Activated T-cell treated with anti-CD3 and anti-CD28 coated beads for 1 hour (primary cell): ENCODE results near the gene IFNGR2.
A peak's percentile ranks its signal among the peaks of the same experiment; 100 is the strongest.
"Not testable (repeated sequence)": the region's sequence is repeated elsewhere in the genome, so short reads cannot be mapped to it uniquely, and the experiment has no call there.

Experiments used
- DNase-seq: peaks from one replicate; pipeline ENCODE4 v3.0.0-alpha.2; 2020; ENCODE audit warnings: low read depth

The IFNGR2 gene

DNA sequence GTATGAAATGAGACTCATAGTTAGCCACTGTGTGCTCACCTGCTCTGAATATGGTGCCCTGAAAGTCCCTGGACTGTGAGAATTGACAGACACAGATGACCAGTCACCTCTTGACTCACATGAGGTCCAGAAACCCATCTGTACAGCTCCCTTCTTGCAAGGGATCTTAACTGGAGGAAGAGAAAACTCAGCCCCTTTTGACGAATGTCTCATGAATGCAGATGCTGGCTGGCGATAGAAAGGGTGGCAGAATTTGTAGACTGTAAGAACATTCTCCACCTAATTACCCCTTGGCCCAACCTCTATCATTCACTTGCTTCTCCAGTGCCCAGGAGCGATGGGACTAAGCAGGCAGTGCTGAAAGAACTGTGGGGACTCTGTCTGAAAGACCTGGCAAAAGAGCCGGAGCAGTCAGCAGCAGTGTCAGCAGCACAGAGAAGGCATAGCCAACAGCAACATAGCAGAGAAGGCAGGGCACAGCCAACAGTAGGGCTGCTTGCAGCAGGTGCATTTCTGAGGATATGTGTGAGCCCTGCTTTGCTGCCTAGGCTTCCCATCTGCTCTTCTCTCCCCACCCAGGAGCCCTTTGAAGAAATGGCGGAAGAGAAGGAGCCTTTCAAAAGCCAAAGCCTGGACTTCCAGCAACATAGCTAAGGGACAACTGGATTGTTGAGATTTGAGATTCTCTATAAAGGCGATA is 25.8 kb upstream of the IFNGR2 start:
- DNase-seq, result no peak

DNA sequence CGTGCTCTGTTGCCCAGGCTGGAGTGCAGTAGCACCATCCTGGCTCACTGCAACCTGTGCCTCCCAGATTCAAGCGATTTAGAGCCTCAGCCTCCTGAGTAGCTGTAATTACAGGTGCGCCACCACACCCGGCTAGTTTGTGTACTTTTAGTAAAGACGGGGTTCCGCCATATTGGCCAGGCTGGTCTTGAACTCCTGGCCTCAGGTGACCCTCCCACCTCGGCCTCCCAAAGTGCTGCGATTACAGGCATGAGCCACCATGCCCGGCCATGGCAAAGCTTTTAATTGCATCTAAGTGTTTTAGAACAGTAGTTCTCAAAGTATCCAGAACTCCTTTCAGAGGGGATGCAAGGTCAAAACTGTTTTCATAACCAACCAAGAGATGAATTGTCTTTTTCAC is 25.1 kb upstream of the IFNGR2 start:
- DNase-seq, result no peak

DNA sequence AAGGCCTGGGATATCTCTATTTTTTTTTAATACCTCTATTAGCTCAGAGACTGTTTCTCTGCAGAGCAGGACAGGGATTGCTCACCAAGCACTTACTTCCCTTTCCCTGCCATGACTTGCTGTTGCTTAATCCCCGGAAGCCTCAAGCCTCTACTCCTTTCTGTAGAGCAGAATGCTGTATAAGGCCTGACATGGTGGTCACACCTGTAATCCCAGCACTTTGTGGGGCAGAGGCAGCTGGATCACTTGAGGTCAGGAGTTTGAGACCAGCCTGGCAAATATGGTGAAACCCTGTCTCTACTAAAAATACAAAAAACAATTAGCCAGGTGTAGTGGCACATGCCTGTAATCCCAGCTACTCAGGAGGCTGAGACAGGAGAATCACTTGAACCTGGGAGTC is 23.3 kb upstream of the IFNGR2 start:
- DNase-seq, result not testable (repeated sequence)

DNA sequence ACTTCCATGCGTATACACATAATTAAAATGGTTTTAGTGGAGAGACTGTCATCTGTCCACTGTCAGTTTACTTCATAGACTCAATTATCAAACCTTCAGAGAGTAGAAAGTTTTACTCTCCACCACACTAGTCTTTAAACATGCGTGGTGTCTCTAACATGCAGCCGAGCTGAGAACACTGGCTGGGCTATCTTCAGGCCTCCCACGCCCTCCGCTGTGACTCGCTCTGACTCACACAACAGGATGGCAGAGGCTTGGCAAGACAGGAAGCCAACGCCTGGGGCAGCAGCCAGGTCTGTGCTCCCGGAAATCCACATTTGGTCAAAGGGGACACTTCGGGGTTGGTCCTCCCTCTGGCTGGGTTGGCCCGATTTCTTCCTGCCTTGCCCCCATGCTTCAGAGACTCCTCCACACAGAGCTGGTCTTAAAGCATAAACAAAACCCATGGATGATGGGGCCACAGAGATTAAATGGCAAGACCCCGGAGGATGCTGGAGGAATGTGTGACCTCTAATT is 22.7 kb upstream of the IFNGR2 start:
- peak; percentile 72 for DNase-seq

DNA sequence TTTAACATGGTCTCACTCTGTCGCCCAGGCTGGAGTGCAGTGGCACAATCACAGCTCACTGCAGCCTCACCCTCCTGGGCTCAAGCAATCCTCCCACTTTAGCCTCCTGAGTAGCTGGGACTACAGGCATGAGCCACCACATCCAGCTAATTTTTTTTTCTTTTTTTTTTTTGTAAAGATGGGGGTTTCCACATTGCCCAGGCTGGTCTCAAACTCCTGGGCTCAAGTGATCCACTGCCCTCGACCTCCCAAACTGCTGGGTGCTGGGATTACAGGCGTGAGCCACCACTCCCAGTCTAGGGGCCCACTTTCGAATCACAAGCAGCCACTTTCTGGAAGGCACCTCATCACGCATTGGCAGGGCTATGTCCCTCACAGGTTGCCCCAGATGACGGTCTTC is 21.8 kb upstream of the IFNGR2 start:
- DNase-seq, result not testable (repeated sequence)

DNA sequence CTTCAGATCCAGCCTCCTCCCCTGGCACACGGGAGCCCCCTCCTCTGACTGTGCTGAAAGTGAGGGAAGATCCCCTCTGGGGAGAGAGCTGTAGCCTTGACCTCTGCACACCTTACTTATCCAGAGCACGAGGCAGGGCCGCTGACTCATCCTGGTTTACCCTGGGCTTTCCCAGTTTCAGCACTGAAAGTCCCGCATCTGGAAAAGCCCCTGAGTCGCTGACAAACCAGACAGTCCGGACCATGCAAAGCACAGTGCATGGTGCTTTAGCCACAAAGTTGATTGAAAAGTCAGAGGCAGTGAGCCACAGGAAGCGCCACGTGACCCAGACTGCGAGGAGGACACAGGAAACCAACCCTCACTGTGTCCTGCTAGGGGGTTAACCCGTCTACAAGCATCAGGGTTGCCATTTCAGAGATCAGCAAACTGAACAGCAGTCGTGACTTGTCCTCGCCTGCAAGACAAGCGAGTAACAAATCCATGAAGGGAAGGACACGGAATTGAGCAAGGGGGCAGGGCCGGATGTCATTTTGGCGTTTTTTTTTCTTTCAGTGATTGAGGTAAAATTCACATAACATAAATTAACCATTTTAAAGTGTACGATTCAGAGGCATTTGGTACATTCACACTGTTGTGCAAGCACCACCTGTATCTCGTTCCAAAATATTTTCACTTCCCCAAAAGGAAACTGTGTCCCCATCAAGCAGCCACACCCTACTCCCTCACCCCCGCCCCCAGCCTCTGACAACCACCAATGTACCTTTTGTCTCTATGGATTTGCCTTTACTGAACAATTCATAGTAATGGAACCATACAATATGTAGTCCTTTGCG is 19.9 kb upstream of the IFNGR2 start:
- DNase-seq, result peak; percentile 45

DNA sequence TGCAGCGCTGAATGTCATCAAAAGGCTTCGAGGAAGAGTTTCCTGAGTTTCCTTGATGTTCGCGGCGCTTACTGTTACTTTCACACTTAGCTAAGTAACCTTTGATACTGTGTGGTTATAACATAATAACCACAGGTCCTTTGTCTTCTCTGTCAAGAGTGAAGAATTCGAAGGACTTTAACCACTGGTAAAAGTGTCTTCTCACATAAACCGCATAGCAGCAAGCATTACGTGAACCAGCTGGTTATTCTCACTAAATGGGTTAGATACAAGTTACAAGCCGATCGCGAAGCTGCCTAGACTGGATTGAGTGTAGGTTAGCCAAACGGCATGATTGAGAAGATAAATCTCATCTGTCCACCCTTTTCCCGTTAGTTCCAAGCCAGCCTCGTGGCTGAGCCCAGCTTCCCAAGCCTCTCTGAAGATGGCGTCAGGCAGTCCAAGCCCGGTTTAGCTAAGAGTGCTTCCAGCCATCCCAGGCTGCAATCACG is 18.3 kb upstream of the IFNGR2 start:
- no peak for DNase-seq

DNA sequence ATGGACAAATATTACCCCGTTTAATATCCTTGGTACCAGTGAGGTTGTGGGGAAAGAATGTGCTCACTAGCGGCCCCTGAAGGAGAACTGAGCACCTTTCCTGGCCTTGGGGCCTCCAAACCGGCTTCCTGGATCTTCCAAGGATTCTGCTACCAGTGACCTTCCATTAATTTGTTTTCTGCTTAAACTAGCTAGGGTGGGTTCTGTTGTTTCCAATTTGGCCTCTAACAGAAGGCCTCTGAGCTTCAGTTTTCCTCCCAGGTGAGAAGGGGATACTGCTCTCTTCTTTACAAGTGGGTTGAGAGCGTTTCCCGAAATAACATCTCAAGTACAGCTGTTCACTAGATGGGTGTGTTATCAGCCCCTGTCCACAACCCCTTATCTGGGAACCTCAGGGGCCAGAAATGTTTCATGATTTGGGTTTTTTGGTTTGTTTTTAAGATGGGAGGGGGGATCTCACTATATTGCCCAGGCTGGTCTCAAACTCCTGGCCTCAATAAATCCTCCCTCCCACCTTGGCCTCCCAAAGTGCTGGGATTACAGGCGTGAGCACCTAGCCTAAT is 16.9 kb upstream of the IFNGR2 start:
- DNase-seq, result no peak

DNA sequence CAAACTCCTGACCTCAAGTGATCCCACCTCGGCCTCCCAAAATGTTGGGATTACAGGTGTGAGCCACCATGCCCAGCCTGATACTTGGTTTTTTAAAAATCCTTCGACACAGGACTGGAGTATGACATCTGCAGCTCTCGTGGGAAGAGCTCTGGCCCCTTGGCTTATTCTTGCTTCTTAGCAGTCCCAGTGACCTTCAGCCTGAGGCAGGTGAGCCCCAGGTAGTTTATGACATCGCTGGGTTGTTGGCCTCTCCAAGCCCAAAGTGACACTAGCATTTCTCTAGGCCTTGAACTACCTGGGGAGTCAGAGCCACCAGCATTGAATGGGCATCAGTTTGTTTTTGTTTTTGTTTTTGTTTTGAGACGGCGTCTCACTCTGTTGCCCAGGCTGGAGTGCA is 15.9 kb upstream of the IFNGR2 start:
- DNase-seq, result no peak

DNA sequence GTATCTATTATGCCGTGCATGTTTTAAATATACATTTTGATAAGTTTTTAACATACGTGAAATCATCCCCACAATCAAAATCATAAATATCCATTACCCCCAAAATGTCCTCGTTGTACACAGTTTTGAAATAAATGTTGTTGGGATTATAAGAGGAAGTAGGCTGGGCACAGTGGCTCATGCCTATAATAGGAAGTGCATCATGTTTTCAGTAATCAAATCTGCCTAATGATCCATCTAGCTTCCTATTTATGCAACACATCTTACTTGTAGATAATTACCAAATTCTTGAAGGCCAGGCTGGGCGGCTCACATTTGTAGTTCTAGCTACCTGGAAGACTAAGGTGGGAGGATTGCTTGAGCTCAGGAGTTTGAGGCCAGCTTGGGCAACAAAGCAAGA is 15.0 kb upstream of the IFNGR2 start:
- no peak for DNase-seq

DNA sequence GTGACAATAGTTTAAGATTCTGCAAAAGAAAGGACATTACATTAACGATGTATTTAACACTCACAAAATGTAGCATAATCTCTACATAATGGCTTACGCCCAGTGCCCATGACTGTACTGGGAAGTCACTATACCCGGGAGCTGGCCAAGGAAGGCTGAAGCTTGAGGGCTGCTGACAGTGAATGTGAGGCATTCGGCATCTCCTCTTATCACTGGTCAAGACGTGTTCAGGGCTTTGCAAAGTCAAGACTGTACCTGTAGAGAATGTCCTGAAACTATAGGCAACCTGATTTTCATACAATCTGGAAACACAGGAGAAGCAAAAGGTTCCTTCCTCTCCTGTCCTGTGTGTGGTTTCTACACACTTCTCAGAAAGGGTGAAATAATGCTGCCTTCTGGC is 12.7 kb upstream of the IFNGR2 start:
- no peak for DNase-seq

DNA sequence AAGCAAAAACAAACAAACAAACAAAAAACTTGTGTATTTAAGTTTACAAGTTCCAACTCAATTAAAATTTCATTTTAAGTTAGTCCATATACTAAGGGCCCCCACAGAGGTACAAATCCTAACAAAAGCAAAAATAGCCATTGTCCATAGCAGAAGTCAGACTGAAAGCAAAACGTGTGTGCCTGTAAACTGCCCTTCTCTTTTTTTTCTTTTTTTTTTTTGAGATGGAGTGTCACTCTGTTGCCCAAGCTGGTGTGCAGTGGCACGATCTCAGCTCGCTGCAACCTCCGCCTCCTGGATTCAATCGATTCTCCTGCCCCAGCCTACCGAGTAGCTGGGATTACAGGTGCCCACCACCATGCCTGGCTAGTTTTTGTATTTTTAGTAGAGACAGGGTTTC is 11.6 kb upstream of the IFNGR2 start:
- DNase-seq, result no peak

DNA sequence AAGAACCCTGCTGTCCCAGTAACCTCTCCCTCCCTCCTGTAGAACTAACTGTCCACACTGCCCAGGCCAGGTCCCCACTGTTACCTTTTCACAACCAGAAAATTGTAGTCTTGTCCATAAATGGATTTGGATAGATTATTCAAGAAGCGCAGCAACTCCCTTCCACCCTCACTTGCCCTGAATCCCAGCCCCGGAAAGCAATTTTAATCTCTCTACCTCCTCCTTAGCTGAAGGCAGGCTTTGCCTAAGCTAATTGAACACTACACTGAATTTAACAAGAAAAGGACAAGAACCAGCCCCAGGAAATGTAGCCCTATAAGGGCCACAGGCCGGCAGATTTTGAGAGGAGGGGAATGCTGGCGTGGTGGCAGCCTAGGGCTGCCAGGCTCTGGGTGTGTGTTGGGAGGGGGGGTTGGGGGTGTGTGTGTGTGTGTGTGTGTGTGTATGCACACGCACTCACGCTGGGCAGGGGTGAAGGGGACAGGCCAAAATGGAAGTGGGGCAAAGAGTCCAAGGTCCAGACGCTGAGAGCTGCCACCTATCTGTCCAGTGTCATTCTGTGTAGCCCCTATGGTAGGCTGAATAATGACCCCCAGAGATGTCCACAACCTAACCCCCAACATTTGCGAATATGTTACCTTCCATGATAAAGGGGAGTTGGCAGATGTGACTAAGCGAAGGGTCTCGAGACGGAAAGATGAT is 10.8 kb upstream of the IFNGR2 start:
- no peak for DNase-seq

DNA sequence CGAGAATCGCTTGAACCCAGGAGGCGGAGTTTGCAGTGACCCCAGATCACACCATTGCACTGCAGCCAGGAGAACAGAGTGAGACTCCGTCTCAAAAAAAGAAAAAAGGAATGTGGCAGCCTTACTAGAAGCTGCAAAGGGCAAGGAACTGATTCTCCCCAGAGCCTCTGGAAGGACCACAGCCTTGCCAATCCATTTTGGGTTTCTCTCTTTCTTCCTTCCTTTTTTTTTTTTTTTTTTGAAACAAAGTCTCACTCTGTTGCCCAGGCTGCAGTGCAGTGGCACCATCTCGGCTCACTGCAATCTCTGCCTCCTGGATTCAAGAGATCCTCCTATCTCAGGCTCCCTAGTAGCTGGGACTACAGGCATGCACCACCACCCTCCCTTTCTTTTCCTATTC is 9.9 kb upstream of the IFNGR2 start:
- no peak for DNase-seq

DNA sequence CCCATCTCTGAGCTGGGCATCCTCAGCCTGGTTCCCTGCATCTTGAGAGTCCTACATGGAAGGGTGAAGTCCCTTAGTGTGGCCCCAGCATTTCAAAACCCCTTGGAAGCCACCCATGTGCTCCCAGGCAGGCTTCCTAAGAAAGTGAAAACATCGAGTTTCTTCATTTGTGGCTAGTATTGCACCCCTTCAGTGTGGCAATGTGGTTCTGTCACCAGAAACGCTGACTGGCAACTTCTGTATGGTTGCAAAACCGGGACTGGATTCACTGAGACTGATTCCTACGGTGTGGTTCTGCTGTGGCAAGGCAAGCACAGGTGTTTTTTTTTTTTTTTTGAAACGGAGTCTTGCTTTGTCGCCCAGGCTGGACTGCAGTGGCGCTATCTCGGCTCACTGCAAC is 9.0 kb upstream of the IFNGR2 start:
- no peak for DNase-seq

DNA sequence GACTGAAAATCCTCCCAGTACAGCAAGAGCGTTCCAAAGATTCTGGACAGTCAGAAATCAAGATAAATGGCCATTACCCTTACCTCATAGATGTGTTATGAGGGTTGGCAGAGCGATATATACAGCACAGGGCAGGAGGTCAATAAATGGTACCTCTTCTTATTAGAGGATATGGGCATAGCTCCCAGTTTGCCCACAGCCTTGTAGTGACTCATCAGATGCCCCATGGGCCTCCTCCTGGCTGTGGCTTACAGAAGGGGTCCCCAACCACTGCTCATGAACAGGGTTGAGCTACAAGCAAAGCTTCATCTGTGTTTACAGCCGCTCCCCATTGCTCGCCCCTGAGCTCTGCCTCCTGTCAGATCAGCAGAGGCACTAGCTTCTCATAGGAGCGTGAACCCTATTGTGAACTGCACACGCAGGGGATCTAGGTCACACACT is 7.3 kb upstream of the IFNGR2 start:
- DNase-seq, result no peak

DNA sequence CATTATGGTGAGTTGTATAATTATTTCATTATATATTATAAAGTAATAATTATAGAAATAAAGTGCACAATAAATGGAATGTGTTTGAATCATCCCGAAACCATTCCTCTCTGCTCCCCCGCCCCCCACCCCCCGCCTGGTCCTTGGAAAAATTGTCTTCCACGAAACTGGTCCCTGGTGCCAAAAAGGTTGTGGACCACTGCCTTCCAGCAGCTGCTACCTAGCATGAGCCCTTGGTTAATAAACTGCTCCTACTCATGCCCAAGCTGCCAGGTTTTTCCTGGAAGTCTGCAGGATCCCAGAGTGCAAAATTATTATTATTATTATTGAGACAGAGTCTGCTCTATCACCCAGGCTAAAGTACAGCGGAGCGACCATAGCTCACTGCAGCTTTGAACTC is 6.8 kb upstream of the IFNGR2 start:
- no peak for DNase-seq

DNA sequence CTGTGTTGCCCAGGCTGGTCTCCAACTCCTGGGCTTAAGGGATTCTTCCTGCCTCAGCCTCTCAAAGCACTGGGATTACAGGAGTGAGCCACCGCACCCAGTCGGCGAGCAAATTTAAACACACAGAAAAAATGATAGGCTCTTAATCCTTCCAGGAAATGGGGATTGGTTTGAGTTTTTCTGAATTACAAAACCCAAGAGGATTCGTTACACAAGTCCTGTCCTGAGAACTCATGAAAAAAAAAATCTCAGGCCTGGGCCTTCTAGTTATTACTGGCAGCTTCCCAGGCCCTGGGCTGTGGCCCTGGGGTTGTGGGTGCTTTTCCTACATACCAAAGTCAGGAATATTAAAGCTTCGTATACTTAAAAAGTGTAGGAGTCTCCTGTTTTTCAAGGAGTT is 6.3 kb upstream of the IFNGR2 start:
- no peak for DNase-seq

DNA sequence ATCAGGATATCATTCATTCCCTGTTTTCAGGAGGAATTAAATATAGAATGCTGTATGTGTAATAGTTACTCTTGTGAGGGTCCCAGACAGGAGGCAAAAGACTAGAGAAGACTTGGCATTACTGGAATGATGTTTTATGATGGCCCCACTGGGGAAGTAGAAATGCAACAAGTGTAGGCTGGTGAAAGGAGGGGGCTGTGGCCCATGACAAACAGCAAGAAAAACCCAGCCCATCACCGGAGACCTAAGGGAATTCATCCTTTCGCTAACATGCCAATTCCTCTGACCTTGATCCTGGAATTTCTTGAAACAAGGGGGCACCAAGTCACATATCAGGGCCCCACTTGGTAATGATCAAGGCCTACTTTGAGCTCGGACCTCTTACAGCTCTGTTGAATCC is 5.5 kb upstream of the IFNGR2 start:
- DNase-seq, result no peak

DNA sequence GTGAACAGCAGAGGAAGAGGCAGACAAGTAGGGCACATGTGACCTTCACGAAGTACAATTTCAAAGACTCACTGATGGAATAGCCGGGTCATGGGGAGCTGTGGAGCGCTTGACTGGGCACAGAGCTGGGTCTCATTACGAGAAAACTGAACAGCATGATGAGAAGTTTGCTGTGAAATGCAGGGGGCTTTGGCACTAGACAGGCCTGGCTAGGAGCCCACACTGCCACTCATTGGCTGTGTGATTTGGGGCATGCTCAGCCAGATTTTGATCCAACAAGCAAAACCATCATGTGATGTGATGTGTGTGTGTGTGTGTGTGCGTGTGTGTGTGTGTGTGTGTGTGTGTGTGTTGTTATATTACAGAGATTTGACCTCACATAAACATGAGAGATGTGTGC is 4.9 kb upstream of the IFNGR2 start:
- DNase-seq, result no peak

DNA sequence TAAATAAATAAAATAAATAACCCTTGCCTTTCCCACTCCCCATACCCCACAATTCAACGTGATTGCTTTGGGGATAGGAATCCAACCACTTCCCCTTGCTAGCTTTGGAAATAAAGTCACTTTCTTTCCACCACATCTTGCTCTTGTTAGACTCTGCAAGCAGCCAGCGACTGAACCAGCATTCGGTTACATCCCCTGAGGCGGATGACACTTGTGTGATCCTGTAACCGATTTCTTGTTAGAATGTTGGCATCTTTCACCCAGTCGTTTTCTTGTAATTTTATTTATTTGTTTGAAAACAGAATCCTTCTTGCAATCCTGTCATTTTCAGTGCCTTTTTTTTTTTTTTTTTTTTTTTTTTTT is 1.6 kb upstream of the IFNGR2 start:
- no peak for DNase-seq
